Breast epithelium (tissue), 3 donors: Measurements from ENCODE around the gene LSS.

ENCODE experiments used
- POLR2A ChIP-seq: fragments of 450-650 bp; IDR thresholded peaks from one replicate; pipeline ENCODE4 v1.6.1; 2016; ENCODE audit warnings: antibody characterized with exemption, mild to moderate bottlenecking, moderate library complexity
- POLR2AphosphoS5 ChIP-seq, 3 donors: sonication (generic); formaldehyde crosslinking; IDR thresholded peaks; one replicate each; pipeline ENCODE4 v1.6.1; 2017; ENCODE audit warnings: antibody characterized with exemption in 3 of 3
- TF ChIP-seq, protein P1 (sequence below), 3 donors: fragments of 450-650 bp; IDR thresholded peaks; one replicate each; pipeline ENCODE4 v1.5.1; 2016 to 2017; ENCODE audit warnings: antibody characterized with exemption in 3 of 3, mild to moderate bottlenecking in 3 of 3, moderate library complexity in 3 of 3

DNA sequence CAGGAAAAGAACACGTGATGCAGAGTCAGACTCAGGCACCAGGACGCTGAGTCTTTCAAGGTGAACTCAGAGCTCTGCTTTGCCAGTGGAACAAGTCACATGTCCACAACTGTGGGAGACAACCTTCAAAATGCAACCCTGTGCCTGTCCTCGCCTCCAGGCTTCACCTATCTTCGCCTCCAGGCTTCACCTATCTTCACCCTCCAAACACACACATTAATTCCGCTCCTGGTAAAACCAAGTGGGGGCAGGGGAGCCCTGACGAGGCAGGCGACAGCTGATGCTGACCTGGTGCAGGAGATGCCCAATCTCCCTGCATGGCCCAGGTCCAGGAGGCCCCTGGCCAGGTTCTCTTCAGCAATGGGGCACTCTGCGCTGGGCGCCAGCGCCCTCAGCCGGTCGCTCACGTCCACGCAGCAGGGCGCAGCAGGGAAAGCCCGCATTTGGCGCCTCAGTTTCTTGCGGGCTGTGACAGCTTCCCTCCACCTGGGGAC, 28.0 kb upstream of the LSS start:
- TF ChIP-seq, protein P1, sequence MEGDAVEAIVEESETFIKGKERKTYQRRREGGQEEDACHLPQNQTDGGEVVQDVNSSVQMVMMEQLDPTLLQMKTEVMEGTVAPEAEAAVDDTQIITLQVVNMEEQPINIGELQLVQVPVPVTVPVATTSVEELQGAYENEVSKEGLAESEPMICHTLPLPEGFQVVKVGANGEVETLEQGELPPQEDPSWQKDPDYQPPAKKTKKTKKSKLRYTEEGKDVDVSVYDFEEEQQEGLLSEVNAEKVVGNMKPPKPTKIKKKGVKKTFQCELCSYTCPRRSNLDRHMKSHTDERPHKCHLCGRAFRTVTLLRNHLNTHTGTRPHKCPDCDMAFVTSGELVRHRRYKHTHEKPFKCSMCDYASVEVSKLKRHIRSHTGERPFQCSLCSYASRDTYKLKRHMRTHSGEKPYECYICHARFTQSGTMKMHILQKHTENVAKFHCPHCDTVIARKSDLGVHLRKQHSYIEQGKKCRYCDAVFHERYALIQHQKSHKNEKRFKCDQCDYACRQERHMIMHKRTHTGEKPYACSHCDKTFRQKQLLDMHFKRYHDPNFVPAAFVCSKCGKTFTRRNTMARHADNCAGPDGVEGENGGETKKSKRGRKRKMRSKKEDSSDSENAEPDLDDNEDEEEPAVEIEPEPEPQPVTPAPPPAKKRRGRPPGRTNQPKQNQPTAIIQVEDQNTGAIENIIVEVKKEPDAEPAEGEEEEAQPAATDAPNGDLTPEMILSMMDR (IDR thresholded peaks at IDR 0.05) = no peak
- no peak for TF ChIP-seq POLR2AphosphoS5 (IDR thresholded peaks at IDR 0.05)
- TF ChIP-seq POLR2A = no peak
